COLO668 (cell line): ENCODE data around the gene OTOA.
"Not testable (repeated sequence)": the region's sequence is repeated elsewhere in the genome, so short reads cannot be mapped to it uniquely, and the experiment has no call there.

ENCODE experiments used
- DNase-seq: peaks from one replicate; lab custom pipeline; 2025; ENCODE audit not compliant: unreplicated experiment; lab: John Stamatoyannopoulos, UW

Gene OTOA

DNA sequence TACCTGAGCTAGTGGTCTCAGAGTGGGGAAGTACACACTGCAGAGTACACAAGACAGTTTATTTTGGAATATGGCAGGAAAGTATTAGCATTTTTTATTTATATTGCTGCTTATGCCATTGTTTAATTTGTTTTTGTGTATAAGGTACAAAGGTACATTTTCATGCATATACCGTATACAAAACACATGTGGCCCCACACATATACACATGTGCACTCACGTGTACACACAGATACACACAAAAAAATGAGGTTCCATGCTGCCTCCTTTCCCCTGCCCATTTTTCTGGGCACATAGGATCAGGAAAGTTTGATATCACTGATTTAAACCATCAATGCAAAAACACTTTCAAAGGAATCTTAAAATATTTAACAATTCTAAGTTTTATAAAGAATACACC, 24.3 kb upstream of the OTOA start:
- no peak for DNase-seq

DNA sequence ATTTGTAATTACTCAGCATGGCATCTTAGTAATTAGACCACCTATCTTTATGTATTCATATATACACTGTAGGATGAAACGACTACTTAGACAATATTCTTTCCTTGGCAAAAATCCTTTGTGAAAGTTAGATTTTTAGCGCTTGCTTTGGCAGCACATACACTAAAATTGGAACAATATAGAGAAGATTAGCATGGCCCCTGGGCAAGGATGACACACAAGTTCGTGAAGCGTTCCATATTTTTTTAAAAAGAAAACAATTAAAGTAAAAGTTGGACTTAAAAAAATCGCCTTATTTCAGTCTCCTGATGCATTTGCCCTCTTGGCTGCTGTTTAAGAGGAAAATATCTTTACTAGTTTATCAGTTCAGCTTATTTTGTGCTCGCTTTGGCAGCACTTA, 21.9 kb upstream of the OTOA start:
- DNase-seq, result no peak

DNA sequence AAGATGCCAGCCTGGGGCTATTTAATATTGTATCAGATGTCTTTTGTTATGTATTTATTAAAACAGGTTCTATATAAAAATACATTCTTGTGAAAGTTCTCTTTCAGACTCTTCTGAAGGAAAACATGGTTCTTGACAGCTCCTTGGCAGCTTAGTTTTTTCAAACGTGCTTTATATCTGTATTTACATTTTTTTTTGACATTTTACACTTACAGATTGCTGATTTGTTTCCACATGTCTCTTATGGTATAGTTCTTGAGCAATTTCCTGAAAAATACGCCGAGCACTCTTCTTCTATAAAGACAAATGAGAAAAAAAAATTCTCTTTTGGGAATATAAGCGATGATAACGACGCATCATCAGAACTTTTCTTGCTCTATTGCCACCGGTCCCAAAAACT, 20.9 kb upstream of the OTOA start:
- no peak for DNase-seq

DNA sequence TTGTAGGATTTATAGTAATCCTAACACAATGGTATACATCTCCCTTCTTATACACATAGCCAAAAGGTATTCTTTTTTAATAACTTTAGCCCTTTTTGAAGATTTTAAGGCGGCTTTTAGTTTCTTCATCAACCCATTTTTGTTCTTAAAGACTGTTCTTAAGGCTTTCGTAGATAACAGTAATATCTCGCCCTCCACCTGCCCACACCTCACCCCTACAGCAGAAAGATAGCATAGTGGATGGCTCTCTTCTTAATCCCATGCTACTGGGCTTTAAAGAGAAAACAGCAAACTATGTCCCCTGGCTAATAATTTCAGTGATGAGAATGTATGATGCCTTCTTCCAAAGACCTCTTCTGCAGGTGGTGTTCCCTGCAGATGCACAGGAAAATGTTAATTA, 20.0 kb upstream of the OTOA start:
- DNase-seq, result no peak

DNA sequence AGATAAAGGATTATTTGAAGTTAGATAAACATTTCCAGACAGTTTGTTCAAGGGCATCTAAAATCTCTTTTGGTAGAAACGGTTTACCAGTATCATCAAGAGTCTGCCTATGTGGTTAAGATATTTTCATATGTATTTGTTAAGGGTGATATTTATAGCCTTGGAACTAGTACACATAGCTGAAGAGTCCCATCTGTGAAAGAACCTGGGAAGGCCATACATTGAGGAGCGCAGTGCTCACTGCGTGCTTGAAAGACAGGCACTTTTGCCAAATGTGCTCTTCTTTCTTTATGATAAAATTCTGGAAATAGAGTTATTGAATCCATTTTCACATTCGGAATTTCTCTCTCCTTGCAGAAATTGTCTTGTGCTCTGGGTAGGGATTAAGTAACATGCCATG, 19.1 kb upstream of the OTOA start:
- DNase-seq, result no peak

DNA sequence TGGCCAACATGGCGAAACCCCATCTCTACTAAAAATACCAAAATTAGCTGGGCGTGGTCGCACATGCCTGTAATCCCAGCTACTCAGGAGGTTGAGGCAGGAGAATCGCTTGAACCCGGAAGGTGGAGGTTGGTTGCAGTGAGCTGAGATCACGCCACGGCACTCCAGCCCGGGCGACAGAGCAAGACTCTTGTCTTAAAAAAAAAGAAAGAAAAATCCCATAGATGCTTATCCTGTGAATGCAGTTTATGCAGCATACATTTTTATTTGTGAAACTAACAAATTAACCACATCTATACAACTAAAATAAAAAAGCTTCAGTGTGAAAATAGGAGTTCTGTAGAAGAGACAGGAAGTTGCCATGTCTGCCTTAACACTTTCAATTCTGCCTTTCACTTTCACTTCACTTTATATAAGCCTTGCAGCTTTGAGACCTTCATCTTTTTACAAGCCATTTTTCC, 18.5 kb upstream of the OTOA start:
- no peak for DNase-seq

DNA sequence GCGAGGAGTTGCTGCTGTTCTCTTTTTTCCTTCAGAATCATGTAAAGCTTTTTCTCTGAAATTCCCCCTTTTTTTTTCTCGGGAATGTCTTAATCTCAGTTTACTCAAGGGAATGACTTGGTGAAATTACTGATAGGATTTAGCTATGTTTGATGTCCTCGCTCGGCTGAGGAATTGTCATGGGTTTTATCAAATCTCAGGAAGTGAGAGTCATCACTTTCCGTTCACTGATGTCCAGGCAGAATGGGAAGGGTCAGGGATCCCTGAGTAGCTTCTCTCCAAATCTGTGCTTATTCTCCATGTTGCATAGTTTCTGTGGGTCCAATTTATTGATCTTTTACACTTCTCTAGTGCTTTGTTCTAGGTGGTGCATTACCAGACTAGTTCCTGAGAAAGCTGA, 17.7 kb upstream of the OTOA start:
- DNase-seq, result no peak

DNA sequence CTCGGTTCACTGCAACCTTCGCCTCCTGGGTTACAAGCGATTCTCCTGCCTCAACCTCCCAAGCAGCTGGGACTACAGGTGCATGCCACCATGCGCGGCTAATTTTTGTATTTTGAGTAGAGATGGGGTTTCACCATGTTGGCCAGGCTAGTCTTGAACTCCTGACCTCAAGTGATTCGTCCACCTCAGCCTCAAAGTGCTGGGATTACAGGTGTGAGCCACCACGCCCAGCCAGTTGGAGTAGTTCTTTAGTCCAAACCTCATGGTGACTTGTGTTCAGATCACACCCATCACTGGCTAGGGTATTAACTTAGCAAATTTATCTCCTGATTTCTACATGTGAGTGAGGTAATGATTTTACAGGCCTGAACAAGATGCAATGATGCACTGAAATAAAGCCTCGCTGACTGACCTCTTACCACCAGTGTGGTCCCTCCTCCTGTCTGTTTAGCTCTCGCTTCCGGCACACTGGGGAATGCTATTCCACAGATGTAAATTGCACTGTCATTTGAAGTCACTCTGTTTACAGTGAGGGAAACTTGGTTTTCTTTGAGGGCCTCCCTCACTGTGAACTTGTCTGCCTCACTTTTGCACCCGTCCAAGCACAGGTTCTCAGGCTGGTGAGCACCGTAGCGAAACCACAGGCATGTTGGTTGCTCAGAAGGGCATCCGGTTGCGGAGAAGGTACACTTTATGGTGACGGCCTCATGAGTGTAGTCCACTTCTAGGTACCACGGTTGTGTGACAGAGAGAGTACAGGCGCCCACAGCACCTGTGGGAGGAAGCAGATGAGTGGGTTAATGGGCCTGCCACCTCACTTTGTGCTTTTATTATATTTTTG, 16.8 kb upstream of the OTOA start:
- no peak for DNase-seq

DNA sequence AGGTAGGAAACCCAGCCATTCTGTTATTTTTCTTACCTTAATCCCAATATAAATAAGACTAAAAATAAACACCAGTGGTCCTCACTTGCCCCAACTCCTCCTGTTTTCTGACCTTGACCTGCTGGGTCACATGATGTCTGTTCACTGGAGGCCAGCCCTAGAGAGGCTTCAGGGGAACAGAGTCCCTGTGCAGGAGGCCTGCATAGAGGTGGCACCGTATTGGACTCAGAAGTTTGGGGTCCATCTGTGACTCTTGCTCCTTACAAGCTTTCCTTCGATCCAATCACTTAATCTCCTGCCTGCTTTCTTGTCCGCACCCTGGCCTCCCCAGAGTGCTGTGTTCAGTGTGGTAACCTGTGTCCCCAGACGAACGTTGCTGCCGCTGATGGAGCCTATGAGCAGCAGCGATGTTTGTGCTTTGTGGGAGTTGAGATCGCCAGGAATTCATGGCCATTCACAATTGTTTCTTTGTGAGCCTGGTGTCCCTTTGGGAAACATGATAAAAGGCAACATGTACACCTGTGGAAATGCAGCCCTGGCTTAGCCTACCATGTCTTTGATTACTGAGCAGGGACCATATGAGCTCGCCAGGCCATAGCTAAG, 16.1 kb upstream of the OTOA start:
- DNase-seq, result no peak

DNA sequence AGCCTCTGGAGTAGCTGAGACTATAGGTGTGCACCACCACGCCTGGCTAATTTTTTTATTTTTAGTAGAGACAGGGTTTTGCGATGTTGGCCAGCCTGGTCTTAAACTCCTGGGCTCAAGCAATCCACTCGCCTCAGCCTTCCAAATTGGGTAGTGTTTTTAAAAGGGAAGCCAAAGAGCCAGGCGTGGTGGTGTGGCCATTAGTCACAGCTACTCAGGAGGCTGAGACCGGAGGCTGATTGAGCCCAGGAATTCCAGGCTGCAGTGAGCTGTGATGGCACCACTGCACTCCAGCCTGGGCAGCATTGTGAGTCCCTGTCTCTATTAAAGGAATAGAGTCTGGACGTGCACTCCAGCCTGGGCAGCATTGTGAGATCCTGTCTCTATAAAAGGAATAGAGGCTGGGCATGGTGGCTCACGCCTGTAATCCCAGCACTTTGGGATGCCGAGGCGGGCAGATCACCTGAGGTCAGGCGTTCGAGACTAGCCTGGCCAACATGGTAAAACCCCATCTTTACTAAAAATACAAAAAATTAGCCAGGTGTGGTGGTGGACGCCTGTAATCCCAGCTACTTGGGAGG, 13.9 kb upstream of the OTOA start:
- not testable (repeated sequence) for DNase-seq

DNA sequence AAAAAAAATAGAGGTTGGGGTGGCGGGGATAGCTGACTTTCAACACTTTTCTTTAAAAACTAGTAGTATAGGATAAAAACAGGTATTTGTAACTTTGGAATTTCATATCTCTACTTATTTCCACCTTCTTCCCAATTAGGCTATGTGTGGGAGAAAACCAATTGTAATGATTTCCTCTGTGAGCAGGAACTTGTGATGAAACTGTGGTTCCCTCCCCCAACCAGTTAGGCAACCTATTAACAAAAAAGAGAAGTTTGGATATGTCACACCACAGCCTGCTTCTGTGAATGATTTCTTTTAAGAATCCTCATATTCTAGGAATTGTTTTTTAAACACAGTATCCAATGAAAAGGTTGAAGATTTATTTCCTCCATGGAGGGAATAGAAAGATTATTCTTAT, 13.2 kb upstream of the OTOA start:
- no peak for DNase-seq

DNA sequence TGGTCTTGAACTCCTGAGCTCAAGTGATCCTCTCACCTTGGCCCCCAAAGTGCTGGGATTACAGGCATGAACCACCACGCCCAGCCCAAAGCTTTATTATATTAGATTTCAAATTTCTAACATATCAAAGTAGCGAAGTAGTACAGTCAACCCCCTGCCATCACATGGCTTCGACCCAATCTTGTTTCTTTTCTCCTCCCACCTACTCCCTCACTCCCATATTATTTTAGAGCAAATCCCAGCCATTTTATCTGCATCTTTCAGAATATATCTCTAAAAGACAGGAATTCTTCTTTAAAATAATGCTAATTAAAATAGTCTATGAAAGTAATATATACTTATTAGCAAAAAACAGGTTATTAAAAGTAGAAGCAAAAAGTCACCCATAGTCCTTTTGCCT, 12.3 kb upstream of the OTOA start:
- DNase-seq, result no peak

DNA sequence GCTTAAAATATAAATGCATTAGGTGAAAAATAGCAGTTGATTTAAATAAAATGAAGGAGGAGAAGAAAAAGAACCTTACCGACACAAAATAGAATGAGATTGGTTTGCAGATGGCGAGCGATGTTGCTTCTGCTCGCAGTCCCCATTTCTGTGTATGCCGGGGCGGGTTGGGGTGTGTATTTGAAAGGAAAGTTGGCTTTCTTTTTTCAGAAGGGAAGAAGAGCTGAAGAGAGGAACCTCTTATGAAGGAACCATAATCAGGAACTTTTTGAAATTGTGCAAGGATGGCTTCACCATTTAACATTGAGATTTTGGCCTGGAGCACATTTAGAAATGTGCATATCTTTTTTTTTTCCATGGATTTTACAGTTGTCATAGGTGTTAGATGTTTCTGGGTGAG, 11.3 kb upstream of the OTOA start, which contains the start of gene IGSF6:
IGSF6 (minus strand) TSS at position 156 of the 400 bp plus-strand sequence; CDS start at position 146, 10 bp downstream.
- DNase-seq, result no peak

DNA sequence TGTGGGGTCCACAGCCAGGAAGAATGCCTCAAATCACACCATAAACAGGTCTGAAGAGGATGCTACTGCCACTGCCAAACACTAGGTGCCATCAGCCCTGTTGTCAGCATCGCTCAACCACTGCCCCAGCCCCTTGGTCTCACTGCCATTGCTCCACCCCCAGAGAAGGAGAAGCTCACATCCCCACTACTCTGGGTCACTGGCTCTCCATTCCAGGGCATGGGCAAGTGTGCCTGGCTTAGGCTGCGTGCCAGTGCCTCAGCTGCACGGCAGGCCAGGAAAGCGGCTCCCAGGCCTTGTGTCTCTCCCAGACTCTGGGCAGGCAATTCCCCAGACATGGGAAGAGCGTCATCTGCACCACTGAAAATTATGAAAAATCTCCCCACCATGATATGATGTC, 10.2 kb upstream of the OTOA start:
- no peak for DNase-seq

DNA sequence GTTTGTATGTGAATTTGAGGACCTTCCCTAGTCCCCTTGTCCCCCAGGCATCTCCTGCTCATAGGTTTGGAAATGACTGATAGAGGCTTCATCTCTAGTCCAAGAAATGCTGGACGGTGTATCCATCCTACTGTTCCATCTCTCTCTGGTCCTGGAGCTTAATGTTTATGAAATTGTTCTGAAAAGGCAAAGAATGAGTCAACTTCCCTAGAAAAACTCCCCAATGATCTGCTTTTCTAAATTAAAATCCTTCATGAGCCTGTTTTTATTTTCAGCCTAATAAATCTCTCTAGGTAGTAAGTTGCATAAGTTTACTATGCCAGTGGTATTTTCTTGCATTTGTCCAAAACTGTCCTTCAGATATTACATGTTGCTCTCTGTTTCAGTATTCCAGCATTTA, 9.3 kb upstream of the OTOA start:
- no peak for DNase-seq

DNA sequence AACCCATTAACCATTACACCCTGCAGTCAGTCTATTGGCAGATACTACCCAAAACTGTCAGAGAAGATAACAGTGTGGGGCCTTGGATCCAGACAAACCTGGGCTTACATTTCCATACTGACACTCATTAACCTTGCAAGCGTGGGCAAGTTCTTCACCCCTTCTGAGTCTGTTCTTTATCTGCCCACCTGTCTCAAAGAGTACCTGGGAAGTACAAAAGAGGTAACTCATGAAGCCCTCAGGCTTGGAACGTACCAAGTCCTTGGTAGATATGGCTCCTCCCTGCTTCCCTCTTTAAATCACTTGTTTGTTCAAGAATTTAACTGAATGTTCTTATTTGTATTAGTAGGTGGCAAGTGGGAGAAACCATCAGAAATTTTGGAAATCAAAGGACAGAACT, 8.9 kb upstream of the OTOA start:
- no peak for DNase-seq

DNA sequence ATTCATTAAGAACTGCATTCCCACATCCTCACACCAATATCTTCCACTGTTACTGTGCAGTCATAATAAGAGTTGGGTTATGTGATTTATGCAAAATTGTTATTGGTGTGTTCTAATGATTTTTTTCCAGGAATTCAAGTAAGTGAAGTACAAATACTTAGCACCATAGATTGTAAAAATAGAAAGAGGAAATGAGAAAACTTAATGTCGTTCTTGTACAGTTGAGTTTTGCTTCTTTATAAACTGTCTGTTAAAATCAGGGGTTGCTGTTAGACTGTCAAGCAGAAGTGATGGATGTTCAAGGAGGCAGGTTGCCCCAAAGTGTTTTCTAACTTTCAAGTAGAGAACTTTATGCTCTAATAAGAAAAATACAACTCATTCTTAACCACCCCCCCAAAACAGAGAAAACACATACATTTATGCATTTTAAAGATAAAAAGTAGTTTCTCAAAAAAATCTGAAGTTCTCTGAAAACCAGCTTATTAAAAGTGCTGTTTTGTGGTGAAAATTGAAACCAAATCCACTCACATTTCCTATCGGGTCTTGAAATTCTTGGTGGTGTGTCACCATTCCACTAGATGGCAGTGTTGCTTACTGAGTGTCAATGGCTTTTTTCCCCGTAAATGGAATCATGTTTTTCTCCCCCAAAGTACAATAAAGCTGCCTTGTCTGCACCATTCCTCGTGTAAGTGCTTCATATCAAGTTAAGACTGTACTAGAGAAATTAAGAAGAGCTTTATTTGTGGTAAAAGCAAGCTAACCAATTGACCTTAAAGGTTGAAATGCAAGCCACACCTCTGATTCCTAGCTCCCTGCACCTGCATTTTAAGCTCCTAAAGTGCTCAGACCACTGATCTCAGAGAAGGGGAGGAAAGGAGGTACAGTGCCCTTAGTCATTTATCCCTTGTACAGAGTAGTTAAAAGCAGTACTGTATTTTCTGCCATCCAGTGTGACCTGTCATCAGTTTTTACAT, 6.7 kb upstream of the OTOA start:
- DNase-seq, result peak; percentile 8

DNA sequence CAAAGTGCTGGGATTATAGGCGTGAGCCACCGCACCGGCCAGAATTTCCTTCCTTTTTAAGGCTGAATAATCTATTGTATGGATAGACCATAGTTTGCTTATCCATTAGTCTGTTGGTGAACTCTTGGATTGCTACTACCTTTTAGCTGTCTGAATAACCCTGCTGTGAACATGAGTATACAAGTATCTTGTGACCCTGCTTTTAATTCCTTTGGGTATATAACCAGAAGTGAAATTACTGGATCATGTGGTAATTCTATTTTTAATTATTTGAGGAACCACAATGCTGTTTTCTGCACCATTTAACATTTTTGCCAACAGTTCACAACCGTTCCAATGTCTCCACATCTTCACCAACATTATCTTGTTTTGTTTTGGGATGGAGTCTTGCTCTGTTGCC, 4.6 kb upstream of the OTOA start:
- no peak for DNase-seq

DNA sequence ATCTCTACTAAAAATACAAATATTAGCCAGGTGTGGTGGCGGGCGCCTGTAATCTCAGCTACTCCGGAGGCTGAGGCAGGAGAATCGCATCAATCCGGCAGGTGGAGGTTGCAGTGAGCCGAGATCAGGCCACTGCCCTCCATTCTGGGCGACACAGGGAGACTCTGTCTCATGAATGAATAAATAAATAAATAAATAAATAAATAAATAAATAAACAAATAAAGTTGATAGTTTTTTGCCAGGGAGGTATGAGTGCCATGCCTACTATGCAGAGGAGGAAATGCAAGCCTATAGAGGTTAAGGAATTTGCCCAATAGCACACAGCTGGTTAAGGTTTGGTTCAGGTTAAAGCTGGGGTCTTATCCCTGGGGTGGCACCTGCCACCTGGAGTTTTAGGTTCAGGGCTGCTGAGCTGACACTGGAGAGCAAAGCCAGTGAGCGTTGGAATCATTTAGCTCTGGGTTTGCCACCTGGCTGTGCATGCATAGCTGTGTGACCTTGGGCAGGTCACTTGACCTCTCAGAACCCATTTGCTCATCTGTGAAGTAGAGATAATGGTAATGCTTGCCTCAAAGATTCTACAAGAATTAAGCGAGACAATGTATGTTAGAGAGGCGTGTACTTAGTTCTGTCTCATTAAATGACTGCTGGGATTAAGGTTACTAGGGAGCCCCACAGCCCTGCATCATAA, 1.2 kb downstream of the OTOA start:
- no peak for DNase-seq

DNA sequence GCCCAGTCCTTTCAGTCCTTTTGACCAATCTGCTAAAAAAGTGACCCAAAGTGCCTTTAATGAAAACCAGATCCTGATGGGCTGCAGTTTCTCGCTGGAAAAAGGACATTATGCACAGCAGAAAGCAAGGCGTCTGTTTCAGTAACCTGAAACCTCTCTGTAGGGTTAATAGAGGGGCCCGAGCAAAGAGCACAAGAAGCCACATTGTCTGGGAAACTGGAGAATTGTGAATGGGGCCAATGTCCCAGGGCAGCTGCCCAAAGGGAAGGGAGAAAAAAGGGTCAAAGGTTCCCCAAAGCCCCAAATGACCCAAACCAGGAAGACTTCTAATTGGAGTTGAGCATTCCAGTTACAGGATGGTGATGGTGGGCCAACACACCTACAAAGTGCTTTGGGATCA, 3.0 kb downstream of the OTOA start:
- no peak for DNase-seq

DNA sequence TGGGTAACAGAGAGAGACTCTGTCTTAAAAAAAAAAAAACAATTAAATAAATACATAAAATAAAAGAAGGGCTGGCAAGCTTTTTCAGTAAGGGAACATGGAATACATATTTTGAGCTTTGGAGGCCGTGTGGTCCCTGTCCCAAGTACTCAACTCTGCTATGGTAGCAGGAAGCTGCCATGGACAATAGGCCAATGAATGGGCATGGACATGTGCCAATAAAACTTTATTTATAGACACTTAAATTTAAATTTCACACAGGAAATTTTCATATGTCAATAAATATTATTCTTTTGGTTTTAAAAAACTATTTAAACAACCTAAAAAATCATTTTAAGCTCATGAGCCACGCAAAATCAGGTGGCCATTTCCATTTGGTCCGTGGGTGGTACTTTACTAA, 3.8 kb downstream of the OTOA start:
- DNase-seq, result no peak
